ES-I3 (cell line): Measurements from ENCODE around the gene RAP1GAP2.

Source experiments
- H3K36me3 ChIP-seq: 2 replicates; pipeline ENCODE4 v1.6.1; 2013; ENCODE audit warnings: mild to moderate bottlenecking, low read length, control low read depth, moderate library complexity; ENCODE audit not compliant: insufficient read depth
- H3K4me1 ChIP-seq: 2 replicates; pipeline ENCODE4 v1.6.1; 2013; ENCODE audit warnings: mild to moderate bottlenecking, control low read depth, low read length; ENCODE audit not compliant: insufficient read depth
- H3K9ac ChIP-seq: 2 replicates; pipeline ENCODE4 v1.6.1; 2013; ENCODE audit warnings: low read depth, mild to moderate bottlenecking, low read length, moderate library complexity
- H3K9me3 ChIP-seq: 2 replicates; pipeline ENCODE4 v1.6.1; 2013; ENCODE audit warnings: mild to moderate bottlenecking, low read length, moderate library complexity; ENCODE audit not compliant: control insufficient read depth, insufficient read depth

RAP1GAP2 gene

GRCh38 chr17:2903193-2903974 is 107.1 kb downstream of the RAP1GAP2 start:
- Histone ChIP-seq H3K4me1 (peaks cover 4% of the 10 kb centered on the region), H3K36me3 (no peaks in the 10 kb centered on the region), H3K9ac (no peak overlapping the region), H3K9me3 (peaks cover 3% of the 10 kb centered on the region; the same call in 1 of the 2 replicates)

- Histone ChIP-seq H3K9me3 (peaks cover 3% of the 10 kb centered on the region; the same call in 1 of the 2 replicates), H3K9ac (no peak overlapping the region), H3K4me1 (peaks cover 4% of the 10 kb centered on the region), H3K36me3 (peaks cover 3% of the 10 kb centered on the region; the same call in 1 of the 2 replicates)
Measured at GRCh38 chr17:2904135-2904534, 107.9 kb downstream of the RAP1GAP2 start.

GRCh38 chr17:2905269-2905668 is 109.0 kb downstream of the RAP1GAP2 start:
- Histone ChIP-seq H3K4me1 (peaks cover 4% of the 10 kb centered on the region), H3K36me3 (peaks cover 6% of the 10 kb centered on the region; the same call in 1 of the 2 replicates), H3K9ac (no peak overlapping the region), H3K9me3 (peaks cover 3% of the 10 kb centered on the region; the same call in 1 of the 2 replicates)

DNA sequence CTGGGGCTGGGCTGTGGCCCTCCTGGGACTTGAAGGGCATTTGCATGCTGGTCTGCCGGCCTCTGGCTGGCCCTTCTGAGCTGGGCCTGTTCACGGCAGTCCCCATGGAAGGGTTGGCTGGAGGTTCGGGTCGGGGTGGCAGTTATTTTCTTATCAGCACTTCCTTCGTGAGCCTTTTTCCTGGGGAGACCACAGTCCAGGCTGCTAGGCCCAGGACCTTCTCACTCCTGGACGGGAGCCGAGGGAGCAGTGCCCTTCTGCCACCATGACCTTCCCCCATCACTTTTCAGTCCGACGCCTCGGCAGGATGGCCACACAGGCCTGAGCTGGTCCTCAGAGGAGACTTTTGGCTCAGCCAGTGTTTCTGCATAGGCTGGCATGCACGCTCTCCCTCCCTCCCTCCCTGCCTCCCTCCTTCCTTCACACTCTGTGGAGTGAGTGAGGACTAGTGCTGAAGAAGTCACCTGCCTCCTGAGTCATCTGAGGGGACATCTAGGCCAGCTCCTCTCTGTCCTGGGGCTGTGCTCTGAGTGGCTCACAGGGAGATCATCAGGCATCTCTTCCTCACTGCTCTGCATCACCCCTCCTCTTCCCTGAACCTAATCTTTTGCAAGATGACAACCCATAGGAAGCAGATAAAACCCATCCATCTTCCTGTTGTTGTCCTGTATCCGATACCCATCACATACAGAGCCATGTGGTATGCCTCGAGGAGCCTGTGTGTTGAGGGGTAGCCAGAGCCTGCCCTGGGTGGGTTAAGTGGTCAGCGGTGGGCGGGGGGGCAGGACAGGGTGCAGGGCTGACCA is 109.7 kb downstream of the RAP1GAP2 start:
- Histone ChIP-seq H3K4me1 (peaks cover 4% of the 10 kb centered on the region), H3K9me3 (peaks cover 3% of the 10 kb centered on the region; the same call in 1 of the 2 replicates), H3K9ac (no peak overlapping the region), H3K36me3 (peaks cover 6% of the 10 kb centered on the region; the same call in 1 of the 2 replicates)

DNA sequence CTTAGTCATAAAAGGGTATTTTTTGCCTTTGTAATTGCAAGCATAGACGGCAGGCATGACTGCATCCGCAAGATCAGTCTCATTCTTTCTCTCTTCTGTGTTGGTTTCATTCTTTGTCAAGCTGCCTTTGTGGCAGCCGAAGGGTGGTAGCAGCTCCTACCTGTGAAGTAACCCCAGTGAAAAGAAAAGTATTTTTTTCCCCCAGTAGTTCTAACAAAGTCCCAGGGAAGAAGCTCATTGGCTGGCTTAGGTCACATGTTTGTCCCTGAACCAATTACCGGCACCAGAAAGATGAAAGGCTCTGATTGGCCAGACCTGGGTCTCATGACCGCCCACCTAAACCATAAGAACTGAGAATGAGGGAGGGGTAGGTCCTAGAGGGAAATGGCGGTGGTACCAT is 110.7 kb downstream of the RAP1GAP2 start:
- H3K36me3 ChIP-seq, result peaks cover 6% of the 10 kb centered on the region; the same call in 1 of the 2 replicates
- H3K4me1 ChIP-seq, result peaks cover 4% of the 10 kb centered on the region
- H3K9me3 ChIP-seq, result peaks cover 3% of the 10 kb centered on the region; the same call in 1 of the 2 replicates
- H3K9ac ChIP-seq, result no peak overlapping the region

DNA sequence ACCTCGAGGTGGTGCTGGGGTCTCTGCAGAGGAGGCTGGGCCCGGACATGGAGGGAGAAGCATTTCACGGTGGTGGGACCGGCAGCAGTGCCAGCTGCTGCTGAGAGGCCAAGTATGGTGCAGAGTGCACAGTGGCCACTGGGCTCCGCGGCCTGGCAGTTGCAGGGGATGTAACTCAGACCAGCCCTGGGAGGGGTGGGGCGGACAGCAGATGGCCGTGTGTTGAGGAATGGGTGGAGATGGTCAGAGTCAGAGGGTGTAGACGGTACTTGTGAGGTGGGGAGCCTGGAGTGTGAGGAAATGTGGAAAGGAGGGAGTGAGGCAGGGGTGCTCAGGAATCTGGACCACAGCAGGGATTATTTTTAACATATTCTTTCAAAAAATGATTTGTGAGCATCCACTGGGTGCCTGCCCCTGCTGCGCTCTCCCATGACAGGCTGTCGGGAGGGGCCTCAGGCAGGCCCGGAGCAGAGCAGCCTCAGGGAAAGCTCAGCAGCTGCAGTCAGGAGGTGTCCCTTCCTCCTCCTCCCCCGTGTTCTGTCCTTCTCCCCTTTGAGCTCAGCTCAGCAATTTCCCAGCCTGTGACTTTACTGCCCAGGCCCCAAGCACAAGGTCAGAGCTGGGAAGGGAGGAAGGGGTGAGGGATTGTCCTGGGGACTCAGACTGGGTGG is 113.1 kb downstream of the RAP1GAP2 start:
- Histone ChIP-seq H3K9me3 (peaks cover 3% of the 10 kb centered on the region; the same call in 1 of the 2 replicates), H3K9ac (no peak overlapping the region), H3K36me3 (peaks cover 6% of the 10 kb centered on the region; the same call in 1 of the 2 replicates), H3K4me1 (no peaks in the 10 kb centered on the region)

- Histone ChIP-seq H3K9me3 (peaks cover 3% of the 10 kb centered on the region; the same call in 1 of the 2 replicates), H3K4me1 (no peaks in the 10 kb centered on the region), H3K36me3 (peaks cover 6% of the 10 kb centered on the region; the same call in 1 of the 2 replicates), H3K9ac (no peak overlapping the region)
Measured at GRCh38 chr17:2909846-2910234, 113.6 kb downstream of the RAP1GAP2 start.

GRCh38 chr17:2911035-2911754 is 115.0 kb downstream of the RAP1GAP2 start:
- H3K4me1 ChIP-seq, result no peaks in the 10 kb centered on the region
- no peak overlapping the region for H3K9ac ChIP-seq
- H3K36me3 ChIP-seq, result peaks cover 8% of the 10 kb centered on the region; the same call in 1 of the 2 replicates
- peaks cover 3% of the 10 kb centered on the region; the same call in 1 of the 2 replicates for H3K9me3 ChIP-seq

- Histone ChIP-seq H3K9ac (no peak overlapping the region), H3K4me1 (no peaks in the 10 kb centered on the region), H3K36me3 (peaks cover 10% of the 10 kb centered on the region; the same call in 1 of the 2 replicates), H3K9me3 (no peaks in the 10 kb centered on the region)
Measured at GRCh38 chr17:2911755-2912111, 115.5 kb downstream of the RAP1GAP2 start.

DNA sequence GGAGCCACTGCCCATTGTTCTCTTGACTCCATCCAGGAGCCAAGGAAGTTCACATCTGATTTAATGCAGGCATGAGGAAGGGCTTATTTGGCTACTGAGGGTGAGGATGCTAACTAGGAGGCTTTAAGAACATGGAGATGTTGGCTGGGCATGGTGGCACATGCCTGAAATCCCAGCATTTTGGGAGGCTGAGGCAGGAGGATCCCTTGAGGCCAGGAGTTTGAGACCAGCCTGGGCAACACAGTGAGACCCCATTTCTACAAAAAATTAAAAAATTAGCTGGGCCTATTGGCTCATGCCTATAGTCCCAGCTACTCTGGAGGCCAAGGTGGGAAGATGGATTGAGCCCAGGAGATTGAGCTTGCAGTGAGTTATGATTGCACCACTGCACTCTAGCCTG is 116.5 kb downstream of the RAP1GAP2 start:
- H3K4me1 ChIP-seq, result no peaks in the 10 kb centered on the region
- peaks cover 10% of the 10 kb centered on the region; the same call in 1 of the 2 replicates for H3K36me3 ChIP-seq
- H3K9me3 ChIP-seq, result no peaks in the 10 kb centered on the region
- H3K9ac ChIP-seq, result no peak overlapping the region

GRCh38 chr17:2916461-2916860 is 120.2 kb downstream of the RAP1GAP2 start:
- H3K9me3 ChIP-seq, result no peaks in the 10 kb centered on the region
- H3K36me3 ChIP-seq, result peaks cover 3% of the 10 kb centered on the region; the same call in 1 of the 2 replicates
- H3K4me1 ChIP-seq, result no peaks in the 10 kb centered on the region
- no peak overlapping the region for H3K9ac ChIP-seq

DNA sequence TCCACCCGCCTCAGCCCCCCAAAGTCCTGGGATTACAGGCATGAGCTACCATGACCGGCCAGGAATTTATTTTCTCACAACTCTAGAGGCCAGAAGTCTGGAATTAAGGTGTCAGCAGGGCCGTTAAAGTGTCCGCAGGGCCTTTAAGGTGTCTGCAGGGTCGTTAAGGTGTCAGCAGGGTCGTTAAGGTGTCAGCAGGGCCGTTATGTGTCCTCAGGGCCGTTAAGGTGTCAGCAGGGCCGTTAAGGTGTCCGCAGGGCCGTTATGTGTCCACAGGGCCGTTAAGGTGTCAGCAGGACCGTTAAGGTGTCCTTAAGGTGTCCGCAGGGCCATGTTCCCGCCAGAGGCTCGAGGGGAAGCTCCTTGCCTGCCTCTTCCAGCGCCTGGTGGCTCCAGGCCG is 125.2 kb downstream of the RAP1GAP2 start:
- no peak overlapping the region for H3K9ac ChIP-seq
- H3K4me1 ChIP-seq, result peaks cover 5% of the 10 kb centered on the region; the same call in 1 of the 2 replicates
- no peaks in the 10 kb centered on the region for H3K36me3 ChIP-seq
- no peaks in the 10 kb centered on the region for H3K9me3 ChIP-seq

- Histone ChIP-seq H3K9me3 (no peaks in the 10 kb centered on the region), H3K4me1 (peaks cover 5% of the 10 kb centered on the region; the same call in 1 of the 2 replicates), H3K36me3 (no peaks in the 10 kb centered on the region), H3K9ac (no peak overlapping the region)
Measured at GRCh38 chr17:2924211-2924610, 128.0 kb downstream of the RAP1GAP2 start.
